Ovary (tissue), 9 donors: Measurements from ENCODE around the gene DSG3. TPM values are rescaled to one million over a fixed set of nuclear protein-coding genes. Genes with fewer than 3 reads are reported as not detected.

Source experiments
- DNase-seq, 5 donors: peaks; one replicate each; pipeline ENCODE4 v3.0.0-alpha.2; 2019 to 2020
- H3K27ac ChIP-seq, 2 donors: fragments of 200-600 bp; one replicate each; pipeline versions ENCODE4 v1.5.1 to v1.8.0; 2019 to 2022
- H3K27me3 ChIP-seq: fragments of 200-600 bp; one replicate; pipeline ENCODE4 v1.8.0; 2022
- H3K36me3 ChIP-seq: fragments of 200-600 bp; sonication (generic); one replicate; pipeline ENCODE4 v1.5.1; 2019
- H3K4me1 ChIP-seq: one replicate; pipeline ENCODE4 v1.8.1; 2013; ENCODE audit warnings: mild to moderate bottlenecking, moderate library complexity; ENCODE audit not compliant: insufficient read depth
- H3K4me3 ChIP-seq: fragments of 200-600 bp; sonication (generic); one replicate; pipeline ENCODE4 v1.5.1; 2017
- H3K9me3 ChIP-seq, 2 donors: fragments of 200-600 bp in 1 of 2; sonication (generic) in 1 of 2; one replicate each; pipeline versions ENCODE4 v1.5.1 to v1.8.1; 2013 to 2019; ENCODE audit warnings: mild to moderate bottlenecking in 1 of 2, moderate library complexity in 1 of 2
- EP300 ChIP-seq: sonication (generic); formaldehyde crosslinking; IDR thresholded peaks from one replicate; pipeline ENCODE4 v1.6.1; 2017; ENCODE audit warnings: antibody characterized with exemption
- POLR2A ChIP-seq: fragments of 450-650 bp; IDR thresholded peaks from one replicate; pipeline ENCODE4 v1.6.1; 2017; ENCODE audit warnings: antibody characterized with exemption, mild to moderate bottlenecking, moderate library complexity
- WGBS, 3 donors: extraction: QIAGEN DNeasy Blood & Tissue Kit in 1 of 3; methylation state at CpG; one replicate each; pipeline versions ENCODE4 v1.1.5 to v1.1.7; 2013 to 2017; 5-methylcytosine and 5-hydroxymethylcytosine counted together
- intact Hi-C, 4 donors: fragments of 100-400 bp; cut with DNase I; formaldehyde crosslinking; loops; one replicate each; pipeline versions ENCODE4 v1.11.0 to v1.15.1; 2022 to 2023
- polyA plus RNA-seq, 2 donors: library from polyadenylated mRNA; stranded (reverse); fragments of 200-250 nt in 1 of 2; fragments of 350-450 nt in 1 of 2; fragmentation: Illumina TruSeq in 1 of 2; extraction: RNeasy Lipid Tissue Mini Kit (QIAGEN cat#74804) in 1 of 2; gene quantifications; one replicate each; pipeline ENCODE4 v1.2.3, GENCODE V29; 2013 to 2014
- total RNA-seq, 7 donors: library from RNA; depleted of rRNA in 2 of 7; stranded (reverse); fragments of >200 nt in 2 of 7; fragmentation: NEBNext Ultra II Directional in 3 of 7; extraction: Animal tissue kit (Norgen Biotek cat#: 25700) in 3 of 7; gene quantifications; one replicate each; pipeline versions ENCODE4 v1.1.0 to v1.2.4, GENCODE V29; 2016 to 2023
- TF ChIP-seq, protein P1 (sequence below), 3 donors: fragments of 450-650 bp in 2 of 3; fragments of 200-600 bp in 1 of 3; IDR thresholded peaks; one replicate each; pipeline versions ENCODE4 v1.5.1 to v1.8.0; 2016 to 2022; ENCODE audit warnings: antibody characterized with exemption in 3 of 3, mild to moderate bottlenecking in 1 of 3
- donor health status: DM: no; HTN: no; CAD: no; lungs with moderate emphysema.
- donor health status: DM: no; HTN: no; CAD: no.
- donor health status: Bipolar disorder and iron deficiency.
- donor health status: DM: yes; HTN: yes; CAD: no.
- donor health status: DM: no; HTN: no; CAD: no.
- donor health status: DM: yes; HTN: yes; CAD: no.

Gene DSG3
- total and polyA plus RNA-seq, 9 donors = under 0.01 to 0.05 (median 0.03) TPM; not detected in 6

DNA sequence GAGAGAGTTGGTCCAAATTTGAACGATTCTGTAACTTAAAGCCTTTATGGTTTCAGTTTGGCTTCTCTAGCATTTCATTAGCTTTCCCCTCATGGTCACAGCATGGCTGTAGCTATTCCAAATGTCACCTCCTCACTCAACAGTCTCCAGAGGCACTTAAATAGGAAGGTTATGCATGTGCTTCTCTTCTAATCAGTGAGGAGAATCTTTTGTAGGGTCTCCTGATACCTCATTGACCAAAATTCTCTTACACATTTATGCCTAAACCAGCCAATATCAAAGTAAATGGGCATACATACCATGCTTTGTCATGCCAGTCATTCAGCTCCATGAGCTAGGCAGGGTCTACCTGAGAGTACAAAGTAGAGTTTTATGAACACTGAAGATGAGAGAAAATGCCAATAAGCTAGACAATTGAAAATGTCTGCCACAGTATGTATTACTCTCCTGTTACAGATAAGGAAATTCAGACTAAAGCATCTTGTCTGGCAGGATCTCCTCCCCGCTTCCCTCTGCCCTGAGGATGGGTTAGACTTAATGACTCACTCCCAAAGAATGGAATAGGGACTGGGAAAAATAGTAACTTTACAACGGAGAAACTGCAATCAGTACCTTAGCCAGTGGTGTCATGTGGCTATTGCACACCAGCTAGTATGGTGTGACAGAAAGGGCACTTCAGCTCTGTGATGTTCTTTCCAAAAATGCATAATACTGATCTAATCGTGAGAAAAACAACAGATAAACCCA is 65.8 kb downstream of the DSG3 start:
- H3K9me3 ChIP-seq = no peaks in the 10 kb centered on the region
- intact Hi-C loops = no loop called here
- H3K27me3 ChIP-seq = no peaks in the 10 kb centered on the region
- peaks cover 5% of the 10 kb centered on the region for H3K4me1 ChIP-seq
- H3K4me3 ChIP-seq = no peak overlapping the region
- TF ChIP-seq, protein P1, sequence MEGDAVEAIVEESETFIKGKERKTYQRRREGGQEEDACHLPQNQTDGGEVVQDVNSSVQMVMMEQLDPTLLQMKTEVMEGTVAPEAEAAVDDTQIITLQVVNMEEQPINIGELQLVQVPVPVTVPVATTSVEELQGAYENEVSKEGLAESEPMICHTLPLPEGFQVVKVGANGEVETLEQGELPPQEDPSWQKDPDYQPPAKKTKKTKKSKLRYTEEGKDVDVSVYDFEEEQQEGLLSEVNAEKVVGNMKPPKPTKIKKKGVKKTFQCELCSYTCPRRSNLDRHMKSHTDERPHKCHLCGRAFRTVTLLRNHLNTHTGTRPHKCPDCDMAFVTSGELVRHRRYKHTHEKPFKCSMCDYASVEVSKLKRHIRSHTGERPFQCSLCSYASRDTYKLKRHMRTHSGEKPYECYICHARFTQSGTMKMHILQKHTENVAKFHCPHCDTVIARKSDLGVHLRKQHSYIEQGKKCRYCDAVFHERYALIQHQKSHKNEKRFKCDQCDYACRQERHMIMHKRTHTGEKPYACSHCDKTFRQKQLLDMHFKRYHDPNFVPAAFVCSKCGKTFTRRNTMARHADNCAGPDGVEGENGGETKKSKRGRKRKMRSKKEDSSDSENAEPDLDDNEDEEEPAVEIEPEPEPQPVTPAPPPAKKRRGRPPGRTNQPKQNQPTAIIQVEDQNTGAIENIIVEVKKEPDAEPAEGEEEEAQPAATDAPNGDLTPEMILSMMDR (IDR thresholded peaks at IDR 0.05) = no peak
- no peak for TF ChIP-seq POLR2A
- TF ChIP-seq EP300 = no peak
- no peaks in the 10 kb centered on the region for H3K36me3 ChIP-seq
- DNase-seq = no peak
- H3K27ac ChIP-seq = no peak overlapping the region
- 27 to 43% (median 27%) methylated on average over 4 of the region's 4 CpGs for WGBS, 3 donors

DNA sequence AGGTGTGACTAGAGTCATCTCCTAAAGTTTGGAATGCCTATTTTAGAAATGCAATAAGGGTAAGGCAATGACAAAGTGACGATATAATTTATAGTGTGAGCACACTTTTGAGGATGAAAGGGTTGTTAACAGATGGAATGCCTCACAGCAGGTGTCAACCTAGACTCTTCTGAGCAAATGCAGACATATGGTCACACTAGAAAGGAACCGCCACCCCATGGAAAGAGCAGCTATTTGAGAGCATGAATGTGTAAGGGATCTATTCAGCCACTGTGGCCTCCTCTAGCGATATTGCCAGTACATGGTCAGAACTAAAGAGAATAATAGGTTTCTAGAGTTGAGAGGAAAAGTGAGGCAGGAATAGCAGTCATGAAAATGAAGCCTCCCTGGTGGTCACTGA is 68.9 kb downstream of the DSG3 start:
- Histone ChIP-seq H3K27me3 (no peaks in the 10 kb centered on the region), H3K36me3 (no peaks in the 10 kb centered on the region), H3K9me3 (no peaks in the 10 kb centered on the region), H3K27ac (no peak overlapping the region), H3K4me3 (no peak overlapping the region), H3K4me1 (peaks cover 5% of the 10 kb centered on the region)
- intact Hi-C loops = no loop called here
- TF ChIP-seq, protein P1 (IDR thresholded peaks at IDR 0.05) = no peak
- TF ChIP-seq POLR2A = no peak
- no peak for TF ChIP-seq EP300
- DNase-seq = no peak
- WGBS, 3 donors = 81 to 95% (median 86%) methylated on average over 3 of the region's 3 CpGs

DNA sequence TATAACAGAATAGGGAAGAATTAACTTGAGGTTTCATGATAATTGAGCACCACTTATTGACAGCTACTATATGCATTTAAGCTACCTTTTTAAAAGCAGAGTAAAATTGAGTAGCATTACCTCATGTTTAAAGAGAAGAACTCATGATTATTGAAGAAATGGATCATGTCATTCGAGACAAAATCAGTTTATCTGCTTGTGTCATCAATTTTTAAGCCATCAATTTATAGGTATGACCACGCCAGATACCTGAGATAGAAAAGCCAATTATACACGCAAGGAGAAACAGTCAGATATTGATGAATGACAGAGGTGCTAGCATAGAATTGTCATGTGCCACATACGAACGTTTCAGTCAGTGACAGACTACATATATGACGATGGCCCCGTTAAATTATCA is 78.8 kb downstream of the DSG3 start:
- H3K4me3 ChIP-seq = no peak overlapping the region
- 79 to 90% (median 85%) methylated on average over 7 of the region's 7 CpGs for WGBS, 3 donors
- H3K9me3 ChIP-seq = no peaks in the 10 kb centered on the region
- no peak for TF ChIP-seq POLR2A
- no peak for TF ChIP-seq EP300
- TF ChIP-seq, protein P1 (IDR thresholded peaks at IDR 0.05) = no peak
- intact Hi-C loops = no loop called here
- DNase-seq = no peak
- no peak overlapping the region for H3K27ac ChIP-seq
- H3K4me1 ChIP-seq = no peaks in the 10 kb centered on the region
- no peaks in the 10 kb centered on the region for H3K27me3 ChIP-seq
- no peaks in the 10 kb centered on the region for H3K36me3 ChIP-seq

Other genes starting within 250 kb of the DSG3 start
- gene DSG1, start 129.6 kb upstream of the DSG3 start, total RNA-seq = not detected
- not detected for gene DSG1, start 129.6 kb upstream of the DSG3 start, polyA plus RNA-seq
- not detected for gene DSG4, start 71.0 kb upstream of the DSG3 start, total RNA-seq
- not detected for gene DSG4, start 71.0 kb upstream of the DSG3 start, polyA plus RNA-seq
- gene DSG2, start 50.4 kb downstream of the DSG3 start, total RNA-seq = 10 to 100 TPM; 15.7 to 43.7 (median 22.2) TPM
- 10 to 100 TPM; 13.7 to 17.8 TPM for gene DSG2, start 50.4 kb downstream of the DSG3 start, polyA plus RNA-seq
- gene TTR, start 144.1 kb downstream of the DSG3 start, total RNA-seq = 1 to 10 TPM in 1 of 7 donors, under 1 TPM in 2, not detected in 4; 0.92 to 3.0 (median 0.95) TPM
- not detected for gene TTR, start 144.1 kb downstream of the DSG3 start, polyA plus RNA-seq
- 10 to 100 TPM in 3 of 7 donors, 1 to 10 TPM in 4; 3.3 to 16.5 (median 9.0) TPM for gene B4GALT6, start 236.8 kb downstream of the DSG3 start, total RNA-seq
- gene B4GALT6, start 236.8 kb downstream of the DSG3 start, polyA plus RNA-seq = 1 to 10 TPM; 2.1 to 6.5 TPM